HG03039 (cell line): ENCODE data around the gene FMOD.

Experiments used
- ATAC-seq: cut with Tn5 transposase; IDR thresholded peaks from one replicate; pipeline ENCODE4 v1.9.1; 2021; ENCODE audit warnings: mild to moderate bottlenecking, moderate library complexity; ENCODE audit not compliant: unreplicated experiment

FMOD gene

DNA sequence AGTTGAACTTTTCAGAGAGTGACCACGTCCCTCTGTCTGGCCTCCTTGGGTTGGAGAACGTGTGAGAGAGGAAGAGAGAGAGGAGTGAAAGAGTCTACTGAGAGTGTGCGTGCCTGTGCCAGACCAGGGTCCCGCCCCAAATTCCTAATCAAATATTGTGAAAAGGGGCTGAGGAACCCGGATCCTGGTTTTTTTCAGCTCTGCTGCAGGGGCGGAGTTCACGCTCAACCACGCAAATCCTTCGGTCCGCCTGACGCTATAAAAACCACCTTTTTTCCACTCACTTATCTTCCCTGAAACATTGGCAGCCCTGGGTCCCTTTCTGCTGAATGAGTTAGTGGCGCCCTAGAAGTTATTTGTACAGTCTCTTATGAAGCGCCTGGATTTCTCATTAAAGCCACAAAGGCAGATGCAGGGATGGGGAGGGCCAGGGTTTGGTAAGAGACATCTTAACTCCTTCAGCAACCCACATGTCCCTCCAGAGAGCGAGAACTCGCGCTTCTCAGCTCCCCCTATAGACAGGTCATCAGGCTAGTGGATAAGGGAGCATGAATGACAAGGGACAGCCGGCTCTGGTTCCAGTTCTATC, at the start of gene FMOD:
Gene FMOD, minus strand, starts transcription at position 86 of the 589 bp plus-strand sequence. CDS start 2,852 bp downstream, outside the sequence.
- ATAC-seq = no peak

DNA sequence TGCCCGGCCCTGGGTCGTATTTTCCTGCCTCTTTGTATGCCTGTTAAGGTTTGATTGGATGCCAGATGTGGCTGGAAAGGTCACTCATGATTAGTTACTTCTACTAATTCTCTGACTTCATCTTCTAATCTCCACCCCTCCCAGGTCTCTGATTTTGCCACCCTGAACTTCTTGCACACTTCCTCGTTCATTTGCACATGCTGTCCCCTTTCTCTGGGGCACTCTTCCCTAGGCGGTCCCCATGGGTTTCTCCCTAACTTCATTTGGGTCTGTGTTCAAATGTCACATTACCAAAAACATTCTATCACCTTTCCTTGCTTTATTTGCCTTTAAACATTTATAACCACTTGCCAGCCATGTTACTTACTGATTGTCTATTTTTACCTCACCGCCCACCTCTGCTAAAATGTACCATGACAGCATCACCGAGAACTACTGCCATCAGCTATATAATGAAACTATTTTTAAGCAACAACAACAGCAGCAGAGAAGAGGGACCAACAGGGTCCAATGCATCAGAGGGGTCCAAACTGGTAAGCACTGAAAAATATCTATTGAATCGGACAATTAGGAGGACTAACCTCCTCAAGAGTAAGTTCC, 45.8 kb upstream of the FMOD start:
- no peak for ATAC-seq

DNA sequence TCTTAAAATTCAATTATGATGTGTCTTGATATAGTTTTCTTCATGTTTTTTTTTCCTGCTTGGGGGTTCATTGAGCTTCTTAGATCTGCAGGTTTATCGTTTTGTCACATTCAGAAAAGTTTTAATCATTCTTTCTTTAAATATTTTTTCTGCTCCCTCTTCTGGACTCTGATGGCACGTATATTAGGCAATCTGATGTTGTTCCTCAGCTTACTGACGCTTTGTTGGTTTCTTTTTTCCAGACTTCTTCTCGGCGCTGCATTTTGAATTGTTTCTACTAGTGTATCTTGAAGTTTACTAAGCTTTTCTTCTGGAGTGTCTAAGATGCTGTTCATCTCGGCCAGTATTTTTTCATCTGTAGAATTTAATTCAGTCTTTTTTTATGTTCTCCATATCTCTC, 44.8 kb upstream of the FMOD start:
- no peak for ATAC-seq

DNA sequence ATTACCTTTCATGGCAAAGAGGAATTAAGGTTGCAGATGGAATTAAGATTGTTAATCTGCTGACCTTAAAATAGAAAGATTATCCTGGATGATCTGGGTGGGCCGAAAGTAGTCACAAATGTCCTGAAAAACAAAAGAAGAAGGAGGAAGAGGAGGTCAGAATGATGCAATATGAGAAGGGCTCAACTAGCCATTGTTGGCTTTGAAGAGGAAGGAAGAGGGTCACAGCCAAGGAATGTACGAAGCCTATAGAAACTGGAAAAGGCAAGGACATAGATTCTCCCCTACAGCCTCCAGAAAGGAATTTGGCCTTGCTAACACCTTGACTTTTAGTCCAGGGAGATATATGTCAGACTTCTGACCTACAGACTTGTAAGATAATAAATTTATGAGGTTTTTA, 39.4 kb upstream of the FMOD start:
- no peak for ATAC-seq

DNA sequence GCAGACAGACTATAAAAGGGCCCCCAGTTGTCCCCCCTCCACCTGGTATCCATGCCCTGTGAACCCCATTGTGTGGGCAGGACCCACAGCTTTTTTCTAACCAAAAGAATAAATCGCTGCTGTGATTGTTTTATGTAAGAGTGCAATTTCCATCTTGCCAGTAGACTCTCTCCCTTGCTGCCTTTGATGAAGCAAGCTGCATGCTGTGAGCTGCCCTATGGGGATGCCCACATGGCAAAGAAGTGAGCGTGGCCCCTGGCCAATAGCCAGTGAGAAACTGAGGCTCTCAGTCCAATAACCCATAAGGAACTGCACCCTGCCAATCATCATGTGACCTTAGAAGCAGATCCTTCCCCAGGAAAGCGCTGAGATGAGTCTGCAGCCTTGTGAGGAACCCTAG, 37.8 kb upstream of the FMOD start:
- no peak for ATAC-seq

DNA sequence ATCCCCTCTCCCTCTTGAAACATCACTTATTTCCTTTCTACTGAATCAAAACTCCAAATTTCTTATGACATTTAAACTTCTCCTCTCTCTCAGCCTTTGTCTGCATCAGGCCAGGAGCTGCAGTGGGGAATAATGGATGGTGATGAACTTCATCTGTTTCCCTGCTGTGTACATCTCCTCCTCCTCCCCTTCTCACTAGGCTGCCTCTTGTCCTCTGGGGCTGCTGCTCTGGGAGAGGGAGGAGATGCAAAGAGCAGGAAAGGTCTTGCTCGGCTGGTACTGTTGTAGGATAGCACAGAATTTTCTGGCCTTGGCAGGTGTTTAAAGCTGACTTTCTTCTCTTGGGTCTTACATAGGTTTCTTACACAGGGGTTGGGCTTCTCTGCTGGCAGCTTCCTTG, 31.1 kb upstream of the FMOD start:
- ATAC-seq = no peak

DNA sequence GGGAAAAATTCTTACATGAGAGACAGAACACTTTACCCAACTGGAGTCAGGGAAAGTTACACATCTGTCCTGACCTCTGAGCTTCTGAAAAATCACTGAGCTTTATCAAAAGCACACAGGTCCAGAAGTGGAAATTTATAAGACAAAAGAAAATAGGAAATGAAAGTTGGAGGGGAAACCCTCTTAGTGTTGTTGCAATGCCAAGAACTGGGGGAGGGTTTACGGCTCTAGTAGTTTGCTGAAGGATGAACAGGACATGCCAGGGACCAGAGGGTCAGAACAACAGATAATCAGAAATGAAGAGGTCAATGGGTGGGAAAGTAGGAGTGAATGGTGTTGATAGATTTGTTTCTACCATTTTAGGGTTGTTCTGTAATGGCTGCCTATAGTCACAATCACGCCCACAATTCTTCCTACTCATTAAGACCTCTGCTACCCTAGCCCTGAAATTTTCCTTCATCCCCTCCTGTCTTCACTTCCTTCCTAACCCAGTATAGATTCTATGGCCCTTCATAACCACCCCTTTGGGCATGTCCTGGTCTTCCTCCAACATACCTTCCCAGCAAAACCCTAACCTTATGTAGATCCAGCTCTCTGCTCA, 30.3 kb upstream of the FMOD start:
- ATAC-seq = peak; percentile 46

DNA sequence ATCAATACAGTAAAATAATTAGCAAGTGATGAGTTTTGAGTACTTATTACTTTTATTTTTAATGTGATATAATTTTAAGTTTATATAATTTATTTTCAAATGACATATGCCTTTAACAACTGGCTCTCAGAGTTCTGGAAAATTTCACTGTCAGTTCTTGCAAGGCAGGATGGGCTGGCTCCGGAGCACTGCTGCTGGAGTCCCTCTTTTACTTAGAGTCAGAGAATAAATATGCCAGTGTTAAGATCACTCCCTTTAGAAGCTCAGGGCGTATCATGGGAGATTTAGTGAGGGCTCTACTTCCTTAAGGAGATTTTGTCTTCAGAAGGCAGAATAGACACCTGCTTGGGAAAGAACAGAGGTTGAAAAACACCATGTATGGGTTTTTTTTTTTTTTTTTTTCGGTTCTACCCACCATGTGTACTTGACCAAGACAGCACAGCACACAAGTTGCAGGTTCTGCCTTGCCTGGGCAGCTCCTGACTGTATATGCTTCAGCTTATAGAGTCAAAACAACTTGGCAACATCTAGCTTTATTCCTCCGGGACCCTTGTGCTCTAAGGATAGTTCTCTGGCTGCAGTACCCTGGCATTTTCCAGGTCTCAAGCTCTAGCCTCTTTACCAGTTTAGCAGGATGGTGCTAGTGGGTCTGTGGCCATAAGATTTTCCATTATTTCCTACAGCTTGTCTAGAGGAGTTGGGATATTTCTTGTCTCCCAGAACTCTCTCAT, 29.7 kb upstream of the FMOD start:
- ATAC-seq = no peak

DNA sequence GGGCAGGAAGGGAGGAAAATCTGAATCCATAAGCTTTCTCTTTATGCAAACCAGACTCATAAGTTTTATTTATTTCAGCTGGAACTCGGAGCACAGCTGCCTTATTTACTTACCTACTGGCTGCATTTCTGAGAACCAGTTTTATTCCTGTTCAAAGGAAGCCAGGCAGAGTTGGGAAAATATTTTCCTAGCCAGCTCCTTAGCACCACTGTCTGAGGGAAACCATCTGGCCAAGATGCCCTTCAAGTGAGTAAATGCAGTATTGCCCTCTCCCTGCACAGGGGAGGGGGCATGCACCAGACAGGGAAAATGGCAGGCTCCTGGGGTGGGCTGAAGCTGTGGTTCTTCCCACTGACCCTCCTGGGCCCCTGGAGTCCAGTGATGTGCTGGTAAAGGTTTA, 28.9 kb upstream of the FMOD start:
- ATAC-seq = no peak

DNA sequence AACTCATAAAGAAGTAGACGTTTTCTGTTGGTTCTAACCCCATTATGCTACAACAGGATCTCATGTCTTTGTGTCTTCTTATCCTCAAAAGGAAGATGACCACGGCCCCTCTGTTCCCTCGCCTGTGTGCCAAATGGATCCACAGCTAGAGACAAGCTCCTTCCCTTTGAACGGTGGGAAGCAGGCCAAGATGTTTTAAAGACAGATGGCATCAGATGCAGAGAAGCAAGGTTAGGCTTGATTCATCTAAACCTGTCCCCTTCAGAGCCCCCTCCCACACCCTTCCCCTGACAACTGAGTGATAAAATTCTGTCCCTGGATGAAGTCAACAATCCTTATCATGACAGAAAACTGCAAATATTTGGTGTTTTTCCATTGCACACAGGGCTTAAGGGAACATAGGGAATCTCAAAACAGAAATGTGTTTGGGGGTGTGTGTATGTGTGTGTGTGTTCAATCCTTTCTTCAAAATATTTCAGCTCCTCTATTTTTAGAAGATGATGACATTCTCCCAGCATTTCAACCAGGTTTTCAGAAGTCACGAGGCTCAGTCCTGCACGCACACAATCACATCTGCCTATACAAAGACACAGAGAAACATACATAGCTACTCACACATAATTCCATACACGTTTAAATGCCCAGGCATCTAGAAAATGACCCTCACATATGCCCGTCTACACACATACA, 27.8 kb upstream of the FMOD start:
- no peak for ATAC-seq

DNA sequence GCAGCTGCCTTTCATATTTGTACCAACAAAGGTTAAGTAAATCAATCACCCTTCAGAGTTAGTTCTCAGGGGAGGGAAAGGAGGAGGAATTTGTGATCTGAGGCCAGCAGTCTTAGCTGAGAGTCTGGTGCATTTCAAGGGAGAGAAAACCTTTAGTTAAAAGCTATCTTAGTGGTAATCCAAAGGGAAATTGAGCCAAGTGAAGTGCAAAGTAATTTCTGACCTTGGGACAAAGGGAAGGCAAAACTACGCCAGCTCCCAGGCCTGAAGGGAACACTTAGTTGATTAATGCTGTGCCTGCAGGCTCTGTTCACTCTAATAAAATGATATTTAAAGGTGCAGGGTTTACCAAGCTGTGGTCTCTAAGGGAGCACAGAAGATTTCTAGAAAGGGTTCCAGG, 23.1 kb upstream of the FMOD start:
- ATAC-seq = no peak

DNA sequence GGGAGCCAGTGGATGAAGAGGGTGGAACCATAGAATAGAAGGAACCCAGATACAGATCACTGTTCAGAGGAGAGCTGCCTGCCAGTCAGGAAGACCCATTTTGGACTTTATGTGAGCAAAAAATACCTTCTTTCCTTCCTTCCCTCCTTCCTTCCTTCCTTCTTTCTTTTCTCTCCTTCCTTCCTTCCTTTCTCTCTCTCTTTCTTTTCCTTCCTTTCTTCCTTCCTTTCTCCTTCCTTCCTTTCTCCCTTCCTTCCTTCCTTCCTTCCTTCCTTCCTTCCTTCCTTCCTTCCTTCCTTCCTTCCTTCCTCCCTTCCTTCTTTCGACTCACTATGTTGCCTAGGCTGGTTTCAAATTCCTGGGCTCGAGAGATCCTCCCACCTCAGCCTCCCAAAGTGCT, 22.1 kb upstream of the FMOD start:
- ATAC-seq = no peak

DNA sequence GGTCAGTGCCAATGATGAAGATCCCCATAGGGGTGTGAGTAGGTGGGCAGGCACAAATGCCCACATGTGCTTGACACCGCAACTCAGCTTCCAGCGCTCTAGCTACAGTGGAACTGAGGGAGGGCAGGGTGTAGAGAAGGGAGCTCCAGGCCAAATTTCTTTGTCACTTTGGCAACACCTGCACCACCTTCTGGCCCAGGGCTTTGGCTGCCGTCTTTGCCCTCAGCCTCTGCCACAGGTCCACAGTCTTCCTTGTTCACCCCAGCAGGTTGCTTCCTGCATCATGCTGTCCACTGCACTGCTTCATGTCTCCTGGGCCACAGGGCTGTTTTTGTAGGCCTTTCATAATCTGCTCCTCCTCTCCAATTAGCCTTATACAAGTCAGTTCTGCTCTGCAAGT, 20.4 kb upstream of the FMOD start:
- no peak for ATAC-seq

DNA sequence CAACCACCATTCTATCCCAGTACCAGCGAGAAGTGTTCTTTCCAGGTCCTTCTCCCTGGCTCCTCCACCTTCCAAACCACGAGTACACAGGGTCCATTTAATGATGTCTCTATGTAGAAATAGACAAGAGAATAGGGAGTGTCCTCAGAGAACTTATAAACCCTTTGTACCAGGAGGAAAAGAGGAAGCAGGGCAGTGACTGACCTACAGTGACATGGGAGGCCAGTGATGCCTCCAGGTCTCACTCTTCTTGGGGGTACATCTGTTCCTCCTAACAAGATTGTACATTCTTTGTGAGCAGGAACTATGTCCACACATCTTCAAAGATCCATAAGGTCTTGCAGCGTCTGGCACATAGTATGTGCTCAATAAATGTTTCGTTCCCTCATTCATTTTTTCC, 18.7 kb upstream of the FMOD start:
- ATAC-seq = no peak

DNA sequence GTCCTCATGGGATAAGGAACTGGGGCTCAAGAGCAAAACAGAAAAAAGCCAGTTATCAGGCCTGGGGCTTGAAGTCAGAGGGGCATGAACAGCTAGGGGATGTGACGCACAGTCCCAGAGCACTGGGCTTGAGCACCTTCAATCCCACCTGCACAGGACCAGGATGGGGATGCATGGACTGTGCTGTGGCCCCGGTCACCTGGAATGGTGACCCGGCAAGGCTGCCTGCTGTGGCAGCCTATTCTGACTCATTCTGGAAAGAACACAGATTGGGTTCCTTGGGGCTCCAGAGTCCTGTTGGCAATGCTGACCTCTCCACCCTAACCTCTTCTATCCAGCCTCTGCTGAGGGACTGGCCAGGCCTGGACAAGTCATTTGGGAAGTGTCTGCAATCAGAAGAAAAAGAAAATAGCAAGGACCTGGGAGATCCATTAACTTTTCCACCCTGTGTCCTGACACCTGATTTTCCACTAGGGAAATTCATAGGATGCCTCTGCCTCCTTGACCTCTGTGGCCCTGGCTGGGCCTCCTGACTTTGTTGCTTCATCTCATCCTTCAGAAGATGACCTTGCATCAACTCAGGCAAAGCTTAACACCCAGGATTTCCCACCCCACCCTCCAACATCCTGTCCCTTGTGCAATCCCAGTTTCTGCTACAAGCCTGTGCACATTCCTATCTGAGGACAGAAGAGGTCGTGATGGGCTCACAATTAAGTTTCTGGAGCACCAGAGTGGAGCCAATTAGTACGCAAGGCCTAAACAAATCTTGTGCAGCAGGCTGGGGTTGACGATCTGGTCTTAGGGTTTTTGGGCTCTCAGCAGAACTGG, 17.9 kb upstream of the FMOD start:
- no peak for ATAC-seq

DNA sequence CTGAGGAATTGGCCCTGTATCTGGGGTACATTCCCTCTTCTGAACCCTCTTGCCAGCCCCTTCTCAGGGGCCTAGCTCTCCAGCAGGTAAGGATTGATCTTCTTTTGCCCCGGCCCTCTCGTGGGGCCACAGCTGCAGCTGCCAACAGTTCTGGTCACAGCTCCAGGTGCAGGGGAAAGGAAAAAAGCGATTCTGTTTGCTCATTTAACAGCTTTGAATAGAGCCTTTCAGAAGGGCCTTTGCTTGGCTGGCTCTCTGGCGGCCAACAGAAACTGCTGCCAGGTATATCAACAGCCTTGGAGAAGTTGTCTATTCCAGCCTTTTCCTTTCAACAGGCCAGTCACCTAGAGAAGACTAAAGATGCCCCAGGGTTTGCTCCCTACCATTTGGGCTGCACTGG, 16.1 kb upstream of the FMOD start:
- ATAC-seq = no peak

DNA sequence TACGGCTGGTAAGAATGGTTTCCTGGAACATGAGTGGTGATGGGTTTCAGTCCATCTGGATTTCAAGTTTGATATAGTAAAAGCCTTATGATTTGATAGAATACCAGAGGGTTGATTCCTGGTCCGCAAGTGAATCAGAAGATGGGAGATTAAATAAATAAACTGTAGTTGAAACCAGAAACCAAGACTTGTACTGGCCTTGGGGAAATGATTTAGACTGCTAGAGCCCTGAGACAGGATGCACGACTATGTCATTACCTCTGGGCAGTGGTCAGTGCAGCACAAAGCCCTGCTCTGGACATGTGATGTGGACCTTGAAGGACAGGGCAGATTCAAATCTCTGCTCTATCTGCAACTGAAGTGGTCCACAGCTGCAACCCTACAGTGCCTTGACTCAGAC, 15.6 kb upstream of the FMOD start:
- ATAC-seq = no peak

DNA sequence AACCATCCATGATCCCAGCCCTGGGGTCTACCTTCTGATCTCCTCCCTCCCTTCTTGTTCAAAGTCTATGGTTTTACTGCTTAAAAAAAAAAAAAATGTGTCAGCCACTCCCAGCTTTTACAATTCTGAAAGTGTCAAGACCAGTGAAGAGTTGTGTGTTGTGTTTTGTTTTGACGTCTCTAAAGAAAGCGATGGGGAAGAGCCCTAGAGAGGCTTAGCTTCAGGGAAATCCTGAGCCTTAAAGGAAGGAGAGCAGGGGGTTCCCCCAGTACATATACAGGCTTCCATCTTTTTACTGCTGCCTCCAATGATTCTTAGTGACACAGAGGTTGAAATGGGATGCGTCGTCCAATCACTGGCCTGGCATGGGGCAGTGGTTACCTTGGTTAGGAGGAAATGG, 13.9 kb upstream of the FMOD start:
- ATAC-seq = no peak

DNA sequence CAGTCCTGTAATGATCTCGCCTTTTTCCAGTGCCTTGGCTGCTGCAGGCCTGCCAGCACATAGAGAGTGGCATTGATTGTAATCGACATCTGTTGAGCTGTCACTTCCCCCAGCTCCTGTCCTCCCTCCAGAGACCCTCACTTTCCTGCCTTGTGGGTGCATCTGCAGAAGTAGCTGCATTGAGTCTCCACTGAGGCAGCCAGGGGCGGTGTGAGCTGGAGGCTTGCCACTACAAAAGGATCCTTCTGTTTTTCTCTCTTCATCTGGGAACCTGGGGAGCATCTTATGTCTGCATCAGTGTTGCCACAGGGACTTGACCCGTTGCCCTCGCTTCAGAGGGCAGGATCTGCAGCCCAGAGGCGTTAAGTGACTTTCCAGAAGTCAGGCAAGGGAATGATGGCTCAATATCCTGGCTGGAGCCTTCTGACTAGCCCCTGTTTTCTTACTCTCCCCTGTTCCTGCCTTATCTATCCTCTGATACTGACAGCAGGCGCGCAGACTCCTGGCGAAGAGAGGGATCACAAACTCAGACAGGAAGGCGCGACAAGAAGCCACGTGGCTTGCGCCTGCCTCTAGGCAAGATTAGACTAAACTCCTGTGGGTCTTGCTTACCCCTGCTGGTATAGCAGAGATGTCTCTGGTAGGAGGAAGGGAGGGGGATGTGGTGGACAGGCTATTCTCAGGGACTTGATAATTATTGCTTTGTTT, 13.3 kb upstream of the FMOD start:
- no peak for ATAC-seq

DNA sequence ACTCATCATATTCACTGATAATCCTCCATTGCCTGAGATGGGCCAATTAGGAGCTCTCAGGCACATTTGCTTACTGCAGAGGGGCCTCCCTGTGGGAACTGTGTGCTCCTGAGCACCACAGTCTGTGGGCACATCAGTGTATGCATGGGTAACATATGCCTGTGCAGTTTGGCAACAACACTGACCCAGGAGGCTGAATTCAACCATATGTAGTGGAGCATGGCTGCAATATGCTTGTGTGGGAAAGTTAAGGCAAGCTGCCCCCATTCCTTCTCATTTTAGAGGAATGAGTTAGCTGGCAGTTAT, 11.8 kb upstream of the FMOD start:
- ATAC-seq = no peak
